HepG2 (cell line): ENCODE data around the gene PDZD4. TPM values are rescaled to one million over a fixed set of nuclear protein-coding genes. Genes with fewer than 3 reads are reported as not detected.

Experiments used
- FOXM1 ChIP-seq: sonication (generic); formaldehyde crosslinking; IDR thresholded peaks from 2 replicates; pipeline ENCODE4 v1.5.0; 2020; ENCODE audit warnings: missing genetic modification reagents
- MTF2 ChIP-seq: sonication (generic); formaldehyde crosslinking; IDR thresholded peaks from 2 replicates; pipeline ENCODE4 v1.5.0; 2020; ENCODE audit warnings: missing genetic modification reagents, borderline replicate concordance
- NFATC3 ChIP-seq: sonication (generic); formaldehyde crosslinking; IDR thresholded peaks from 2 replicates; pipeline ENCODE4 v1.5.1; 2020; ENCODE audit warnings: mild to moderate bottlenecking, missing genetic modification reagents
- RAD51 ChIP-seq: fragments of 450-650 bp; IDR thresholded peaks from 2 replicates; pipeline ENCODE4 v1.6.1; 2016; ENCODE audit warnings: borderline replicate concordance
- STAT6 ChIP-seq: sonication (generic); formaldehyde crosslinking; IDR thresholded peaks from 2 replicates; pipeline ENCODE4 v1.4.0; 2020; ENCODE audit warnings: missing genetic modification reagents, mild to moderate bottlenecking, borderline replicate concordance
- ZNF407 ChIP-seq: sonication (generic); formaldehyde crosslinking; IDR thresholded peaks from one replicate; pipeline ENCODE4 v1.5.1; 2020; ENCODE audit warnings: mild to moderate bottlenecking, missing genetic modification reagents; ENCODE audit errors: not compliant biosample characterization
- polyA plus RNA-seq, 8 experiments: library from polyadenylated mRNA; depleted of rRNA in 3 of 8; stranded (reverse) in 7 of 8; unstranded in 1 of 8; fragments of >200 nt; fragmentation: Illumina TruSeq in 4 of 8; extraction: Trizol in 4 of 8; gene quantifications; 2 replicates each; pipeline versions ENCODE4 v1.2.1 to v1.2.3, GENCODE V29; 2011 to 2016; ENCODE audit warnings: low read depth in 4 of 8, missing spikeins in 1 of 8, mixed read lengths in 1 of 8; ENCODE audit not compliant: insufficient read depth in 1 of 8
- total RNA-seq, 5 experiments: library from RNA; depleted of rRNA; stranded (reverse); fragments of >200 nt; fragmentation: Illumina TruSeq; extraction: Trizol; gene quantifications; 2 replicates each; pipeline ENCODE4 v1.2.3, GENCODE V29; 2016; ENCODE audit warnings: low read depth in 1 of 5
- TF ChIP-seq, protein P1 (sequence below): sonication (generic); formaldehyde crosslinking; conservative IDR thresholded peaks from 2 replicates; pipeline ENCODE4 v1.4.0; 2020; ENCODE audit warnings: missing genetic modification reagents
- TF ChIP-seq, protein P2 (sequence below): sonication (generic); formaldehyde crosslinking; IDR thresholded peaks from 2 replicates; pipeline ENCODE4 v1.4.0; 2020; ENCODE audit warnings: missing genetic modification reagents
- TF ChIP-seq, protein P3 (sequence below): sonication (generic); formaldehyde crosslinking; IDR thresholded peaks from 2 replicates; pipeline ENCODE4 v1.4.0; 2020; ENCODE audit warnings: missing genetic modification reagents

Gene PDZD4
- total and polyA plus RNA-seq, 2 of the 13 experiments (the other 11 are each of a cell fraction or from before 2014, with no cell fraction given): not detected

DNA sequence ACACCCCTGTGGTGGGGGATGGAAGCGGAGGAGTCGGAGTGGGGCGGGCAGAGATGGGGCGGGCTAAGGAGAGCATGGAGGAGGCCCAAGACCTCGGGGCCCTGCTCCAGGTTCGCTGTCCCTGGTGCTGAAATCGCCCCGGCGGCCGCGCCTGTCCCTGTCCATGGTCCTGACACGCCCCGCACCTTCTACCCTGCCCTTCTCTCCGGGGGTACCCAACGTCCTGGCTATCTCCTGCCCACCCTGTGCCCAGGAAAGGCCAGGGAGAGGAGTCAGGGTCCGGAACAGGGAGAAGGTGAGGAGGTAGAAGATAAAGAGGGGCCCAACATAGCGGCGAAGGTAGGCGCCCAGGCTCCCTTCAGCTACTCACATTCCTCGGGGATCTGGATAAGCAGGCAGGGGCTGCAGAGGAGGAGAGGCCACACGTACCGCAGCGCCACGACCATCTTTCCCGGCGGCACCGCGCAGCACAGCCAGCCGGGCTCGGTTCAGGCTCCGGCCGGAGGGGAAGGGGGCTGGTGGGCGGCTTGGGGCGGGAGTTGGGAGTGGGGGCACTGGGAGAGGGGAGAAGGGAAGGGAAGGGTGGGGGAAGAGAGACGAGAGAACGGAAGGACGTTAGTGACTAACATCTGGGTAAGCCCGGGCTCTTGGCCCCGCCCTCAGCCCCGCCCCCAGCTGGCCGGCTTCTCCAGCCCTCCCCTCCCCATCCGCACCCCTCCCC, 45.2 kb upstream of the PDZD4 start (continued):
- peak; percentile 99 for TF ChIP-seq ZNF407
- TF ChIP-seq, protein P1, sequence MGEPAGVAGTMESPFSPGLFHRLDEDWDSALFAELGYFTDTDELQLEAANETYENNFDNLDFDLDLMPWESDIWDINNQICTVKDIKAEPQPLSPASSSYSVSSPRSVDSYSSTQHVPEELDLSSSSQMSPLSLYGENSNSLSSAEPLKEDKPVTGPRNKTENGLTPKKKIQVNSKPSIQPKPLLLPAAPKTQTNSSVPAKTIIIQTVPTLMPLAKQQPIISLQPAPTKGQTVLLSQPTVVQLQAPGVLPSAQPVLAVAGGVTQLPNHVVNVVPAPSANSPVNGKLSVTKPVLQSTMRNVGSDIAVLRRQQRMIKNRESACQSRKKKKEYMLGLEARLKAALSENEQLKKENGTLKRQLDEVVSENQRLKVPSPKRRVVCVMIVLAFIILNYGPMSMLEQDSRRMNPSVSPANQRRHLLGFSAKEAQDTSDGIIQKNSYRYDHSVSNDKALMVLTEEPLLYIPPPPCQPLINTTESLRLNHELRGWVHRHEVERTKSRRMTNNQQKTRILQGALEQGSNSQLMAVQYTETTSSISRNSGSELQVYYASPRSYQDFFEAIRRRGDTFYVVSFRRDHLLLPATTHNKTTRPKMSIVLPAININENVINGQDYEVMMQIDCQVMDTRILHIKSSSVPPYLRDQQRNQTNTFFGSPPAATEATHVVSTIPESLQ (CRISPR knock-in tag): peak; percentile 100
- TF ChIP-seq FOXM1 (CRISPR knock-in tag): peak; percentile 98
- TF ChIP-seq, protein P2, sequence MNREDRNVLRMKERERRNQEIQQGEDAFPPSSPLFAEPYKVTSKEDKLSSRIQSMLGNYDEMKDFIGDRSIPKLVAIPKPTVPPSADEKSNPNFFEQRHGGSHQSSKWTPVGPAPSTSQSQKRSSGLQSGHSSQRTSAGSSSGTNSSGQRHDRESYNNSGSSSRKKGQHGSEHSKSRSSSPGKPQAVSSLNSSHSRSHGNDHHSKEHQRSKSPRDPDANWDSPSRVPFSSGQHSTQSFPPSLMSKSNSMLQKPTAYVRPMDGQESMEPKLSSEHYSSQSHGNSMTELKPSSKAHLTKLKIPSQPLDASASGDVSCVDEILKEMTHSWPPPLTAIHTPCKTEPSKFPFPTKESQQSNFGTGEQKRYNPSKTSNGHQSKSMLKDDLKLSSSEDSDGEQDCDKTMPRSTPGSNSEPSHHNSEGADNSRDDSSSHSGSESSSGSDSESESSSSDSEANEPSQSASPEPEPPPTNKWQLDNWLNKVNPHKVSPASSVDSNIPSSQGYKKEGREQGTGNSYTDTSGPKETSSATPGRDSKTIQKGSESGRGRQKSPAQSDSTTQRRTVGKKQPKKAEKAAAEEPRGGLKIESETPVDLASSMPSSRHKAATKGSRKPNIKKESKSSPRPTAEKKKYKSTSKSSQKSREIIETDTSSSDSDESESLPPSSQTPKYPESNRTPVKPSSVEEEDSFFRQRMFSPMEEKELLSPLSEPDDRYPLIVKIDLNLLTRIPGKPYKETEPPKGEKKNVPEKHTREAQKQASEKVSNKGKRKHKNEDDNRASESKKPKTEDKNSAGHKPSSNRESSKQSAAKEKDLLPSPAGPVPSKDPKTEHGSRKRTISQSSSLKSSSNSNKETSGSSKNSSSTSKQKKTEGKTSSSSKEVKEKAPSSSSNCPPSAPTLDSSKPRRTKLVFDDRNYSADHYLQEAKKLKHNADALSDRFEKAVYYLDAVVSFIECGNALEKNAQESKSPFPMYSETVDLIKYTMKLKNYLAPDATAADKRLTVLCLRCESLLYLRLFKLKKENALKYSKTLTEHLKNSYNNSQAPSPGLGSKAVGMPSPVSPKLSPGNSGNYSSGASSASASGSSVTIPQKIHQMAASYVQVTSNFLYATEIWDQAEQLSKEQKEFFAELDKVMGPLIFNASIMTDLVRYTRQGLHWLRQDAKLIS: peak; percentile 90
- peak; percentile 85 for TF ChIP-seq STAT6 (CRISPR knock-in tag)
- TF ChIP-seq NFATC3 (CRISPR knock-in tag): peak; percentile 98; the same call in 1 of the 2 replicates
- TF ChIP-seq RAD51: no peak
- peak; percentile 95 for TF ChIP-seq MTF2 (CRISPR knock-in tag)
- TF ChIP-seq, protein P3, sequence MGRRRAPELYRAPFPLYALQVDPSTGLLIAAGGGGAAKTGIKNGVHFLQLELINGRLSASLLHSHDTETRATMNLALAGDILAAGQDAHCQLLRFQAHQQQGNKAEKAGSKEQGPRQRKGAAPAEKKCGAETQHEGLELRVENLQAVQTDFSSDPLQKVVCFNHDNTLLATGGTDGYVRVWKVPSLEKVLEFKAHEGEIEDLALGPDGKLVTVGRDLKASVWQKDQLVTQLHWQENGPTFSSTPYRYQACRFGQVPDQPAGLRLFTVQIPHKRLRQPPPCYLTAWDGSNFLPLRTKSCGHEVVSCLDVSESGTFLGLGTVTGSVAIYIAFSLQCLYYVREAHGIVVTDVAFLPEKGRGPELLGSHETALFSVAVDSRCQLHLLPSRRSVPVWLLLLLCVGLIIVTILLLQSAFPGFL (CRISPR knock-in tag): peak; percentile 99
